Measurements from ENCODE around the gene SPRR2B. TPM values are rescaled to one million over a fixed set of nuclear protein-coding genes. Genes with fewer than 3 reads are reported as not detected.

Gene SPRR2B
- not detected in 2 replicates for total RNA-seq

DNA sequence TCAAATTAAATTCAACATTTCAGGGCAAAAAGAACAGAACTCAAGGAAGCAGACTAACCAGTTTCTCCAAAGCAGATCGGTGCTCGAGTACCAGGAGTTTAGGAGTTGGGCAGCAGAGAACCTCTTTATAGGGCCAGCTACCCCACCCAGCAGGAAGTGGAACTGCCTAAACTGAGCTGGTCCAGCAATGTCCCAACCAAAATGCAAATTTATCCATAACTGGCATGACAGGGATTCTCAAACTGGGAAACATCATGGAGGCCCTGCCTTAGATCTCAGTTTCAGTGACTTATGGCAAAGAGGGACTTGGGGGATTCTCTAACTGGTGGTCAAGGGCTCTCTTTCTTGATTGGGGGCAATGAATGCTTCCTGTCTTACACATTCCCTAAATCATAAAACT lies at the start of gene SPRR2B:
Gene SPRR2B (minus strand): TSS at position 101 of the 400 bp plus-strand sequence. CDS start 772 bp downstream, outside the sequence.

DNA sequence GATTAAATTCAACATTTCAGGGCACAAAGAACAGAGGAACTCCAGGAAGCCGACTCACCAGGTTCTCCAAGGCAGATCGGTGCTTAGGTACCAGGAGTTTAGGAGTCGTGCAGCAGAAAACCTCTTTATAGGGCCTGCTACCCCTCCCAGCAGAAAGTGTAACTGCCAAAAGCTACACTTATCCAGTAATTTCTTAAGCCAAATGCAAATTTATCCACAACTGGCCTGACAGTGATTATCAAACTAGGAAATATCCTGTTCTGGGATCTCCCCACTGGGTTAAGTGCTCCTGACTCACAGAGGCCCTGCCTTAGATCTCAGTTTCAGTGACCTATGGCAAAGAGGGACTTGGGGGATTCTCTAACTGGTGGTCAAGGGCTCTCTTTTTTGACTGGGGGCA lies 42.0 kb upstream of the SPRR2B start, which contains the start of gene SPRR2F:
Gene SPRR2F (minus strand): TSS at position 101 of the 400 bp plus-strand sequence. CDS start 783 bp downstream, outside the sequence.

DNA sequence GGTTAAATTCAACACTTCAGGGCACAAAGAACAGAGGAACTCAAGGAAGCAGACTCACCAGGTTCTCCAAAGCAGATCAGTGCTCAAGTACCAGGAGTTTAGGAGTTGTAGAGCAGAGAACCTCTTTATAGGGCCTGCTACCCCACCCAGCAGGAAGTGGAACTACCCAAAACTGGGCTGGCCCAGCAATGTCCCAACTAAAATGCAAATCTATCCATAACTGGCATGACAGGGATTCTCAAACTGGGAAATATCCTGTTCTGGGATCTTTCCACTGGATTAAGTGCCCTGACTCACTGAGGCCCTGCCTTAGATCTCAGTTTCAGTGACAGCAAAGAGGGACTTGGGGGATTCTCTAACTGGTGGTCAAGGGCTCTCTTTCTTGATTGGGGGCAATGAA lies 23.0 kb upstream of the SPRR2B start, which contains the start of gene SPRR2E:
Gene SPRR2E (minus strand): TSS at position 101 of the 400 bp plus-strand sequence. CDS start 775 bp downstream, outside the sequence.

DNA sequence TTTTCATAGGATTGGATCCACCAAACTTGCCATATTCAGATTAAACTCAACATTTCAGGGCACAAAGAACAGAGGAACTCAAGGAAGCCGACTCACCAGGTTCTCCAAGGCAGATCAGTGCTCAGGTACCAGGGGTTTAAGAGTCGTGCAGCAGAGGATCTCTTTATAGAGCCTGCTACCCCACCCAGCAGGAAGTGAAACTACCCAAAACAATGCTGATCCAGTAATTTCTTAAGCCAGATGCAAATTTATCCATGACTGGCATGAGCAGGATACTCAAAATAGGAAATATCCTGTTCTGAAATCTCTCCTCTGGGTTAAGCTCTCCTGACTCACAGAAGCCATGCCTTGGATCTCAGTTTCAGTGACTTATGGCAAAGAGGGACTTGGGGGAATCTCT lies 14.0 kb downstream of the SPRR2B start, which contains the start of gene SPRR2A:
Gene SPRR2A (minus strand): TSS at position 138 of the 400 bp plus-strand sequence. CDS start 777 bp downstream, outside the sequence.

DNA sequence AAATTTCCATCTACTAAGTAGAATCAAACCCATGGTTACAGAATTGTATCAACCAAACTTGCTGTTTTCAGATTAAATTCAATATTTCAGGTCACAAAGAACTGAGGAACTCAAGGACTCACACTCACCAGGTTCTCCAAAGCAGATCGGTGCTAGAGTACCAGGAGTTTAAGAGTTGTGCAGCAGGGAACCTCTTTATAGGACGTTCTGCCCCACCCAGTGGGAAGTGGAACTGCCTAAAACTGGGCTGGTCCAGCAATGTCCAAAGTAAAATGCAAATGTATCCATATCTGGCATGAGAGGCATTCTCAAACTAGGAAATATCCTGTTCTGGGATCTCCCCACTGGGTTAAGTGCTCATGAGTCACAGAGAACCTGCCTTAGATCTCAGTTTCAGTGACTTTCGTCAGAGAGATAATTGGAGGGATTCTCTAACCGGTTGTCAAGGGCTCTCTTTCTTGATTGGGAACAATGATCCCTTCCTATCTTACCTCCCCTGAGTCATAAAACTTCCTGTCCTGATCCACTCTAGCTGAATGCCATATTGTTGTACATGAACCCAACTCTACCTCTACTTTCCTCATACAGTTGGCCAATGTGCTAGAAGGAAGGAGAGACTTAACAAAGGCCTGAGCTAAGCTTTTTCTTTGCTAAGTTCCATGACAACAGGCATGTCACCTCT lies 30.3 kb downstream of the SPRR2B start, which contains the start of gene SPRR2D:
Gene SPRR2D (minus strand): TSS at position 171 of the 682 bp plus-strand sequence. CDS start 774 bp downstream, outside the sequence.

DNA sequence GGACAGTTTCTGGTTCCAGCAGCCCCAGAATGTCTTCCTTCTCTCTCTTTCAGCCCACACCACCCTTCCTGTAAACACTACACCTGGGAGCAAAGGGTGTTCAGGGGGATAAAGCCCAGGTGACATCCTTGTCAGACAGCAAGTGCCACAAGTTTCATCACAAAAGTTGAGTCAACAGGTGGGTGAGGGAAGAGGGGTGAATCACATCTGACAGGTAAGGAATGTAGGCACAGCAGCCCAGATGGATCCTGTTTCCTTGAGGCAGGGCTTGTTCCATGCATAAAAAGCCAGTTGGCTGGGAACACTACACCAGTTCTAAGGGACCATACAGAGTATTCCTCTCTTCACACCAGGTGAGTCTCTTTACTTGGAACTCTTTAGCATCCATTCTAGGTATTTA lies 40.5 kb downstream of the SPRR2B start, which contains the start of gene SPRR1B:
Gene SPRR1B (plus strand): TSS at position 309 of the 400 bp plus-strand sequence. CDS start 1,143 bp downstream, outside the sequence.

Other genes with a start within 250 kb of the SPRR2B start
- gene LCE1A, start 244.1 kb downstream of the SPRR2B start, total RNA-seq: not detected in 2 replicates
- gene LCE6A, start 228.8 kb downstream of the SPRR2B start, total RNA-seq: not detected in 2 replicates
- not detected in 2 replicates for gene LCE7A, start 211.6 kb downstream of the SPRR2B start, total RNA-seq
- not detected in 2 replicates for gene SMCP, start 193.3 kb downstream of the SPRR2B start, total RNA-seq
- not detected in 2 replicates for gene IVL, start 163.1 kb downstream of the SPRR2B start, total RNA-seq
- gene SPRR5, start 124.4 kb downstream of the SPRR2B start, total RNA-seq: not detected in 2 replicates
- gene SPRR4, start 101.0 kb downstream of the SPRR2B start, total RNA-seq: not detected in 2 replicates
- not detected in 2 replicates for gene SPRR1A, start 87.5 kb downstream of the SPRR2B start, total RNA-seq
- gene SPRR3, start 69.9 kb downstream of the SPRR2B start, total RNA-seq: not detected in 2 replicates
- gene SPRR1B, start 40.4 kb downstream of the SPRR2B start, total RNA-seq: not detected in 2 replicates
- not detected in 2 replicates for gene SPRR2D, start 30.5 kb downstream of the SPRR2B start, total RNA-seq
- gene SPRR2A, start 14.1 kb downstream of the SPRR2B start, total RNA-seq: not detected in 2 replicates
- gene SPRR2E, start 22.9 kb upstream of the SPRR2B start, total RNA-seq: not detected in 2 replicates
- gene SPRR2F, start 41.9 kb upstream of the SPRR2B start, total RNA-seq: not detected in 2 replicates
- not detected in 2 replicates for gene SPRR2G, start 79.3 kb upstream of the SPRR2B start, total RNA-seq
- not detected in 2 replicates for gene LELP1, start 131.8 kb upstream of the SPRR2B start, total RNA-seq
- gene PRR9, start 146.0 kb upstream of the SPRR2B start, total RNA-seq: not detected in 2 replicates
- not detected in 2 replicates for gene LORICRIN, start 188.1 kb upstream of the SPRR2B start, total RNA-seq
- gene PGLYRP3, start 241.3 kb upstream of the SPRR2B start, total RNA-seq: not detected in 2 replicates